ENCODE results near the gene CLEC6A.
A peak's percentile ranks its signal among the peaks of the same experiment; 100 is the strongest.
"Not testable (repeated sequence)": the region's sequence is repeated elsewhere in the genome, so short reads cannot be mapped to it uniquely, and the experiment has no call there.

CLEC6A gene

GRCh38 chr12:8493084-8493483 is 37.3 kb downstream of the CLEC6A start:
- Histone ChIP-seq H3K4me2 (ENCODE audit: low read length) (no peak overlapping the region), H3K27ac (ENCODE audit: low read depth, low read length, poor library complexity, severe bottlenecking) (no peak overlapping the region), H3K36me3 (ENCODE audit: insufficient read depth, low read length) (no peaks in the 10 kb centered on the region), H3K79me2 (ENCODE audit: insufficient read depth, low read length) (no peaks in the 10 kb centered on the region), H3F3A (ENCODE audit: insufficient read depth, low read length) (no peaks in the 10 kb centered on the region), H3K4me1 (ENCODE audit: insufficient read depth, low read length, severe bottlenecking) (peaks cover 18% of the 10 kb centered on the region), H3K9ac (ENCODE audit: low read length) (no peak overlapping the region), H2AFZ (ENCODE audit: low read length) (no peak overlapping the region), H3K27me3 (ENCODE audit: insufficient read depth, low read length) (no peaks in the 10 kb centered on the region), H4K20me1 (ENCODE audit: insufficient read depth, low read length) (no peaks in the 10 kb centered on the region), H3K9me3 (ENCODE audit: low read length) (no peaks in the 10 kb centered on the region), H3K9me2 (ENCODE audit: low read depth, low read length) (no peaks in the 10 kb centered on the region), H3K4me3 (ENCODE audit: low read depth, low read length, poor library complexity, severe bottlenecking) (no peak overlapping the region)
- TF ChIP-seq EZH2 (IDR thresholded peaks at IDR 0.05; ENCODE audit: borderline replicate concordance, low read length) (no peak), CTCF (IDR thresholded peaks at IDR 0.05; ENCODE audit: low read length) (no peak)

GRCh38 chr12:8495671-8496070 is 39.9 kb downstream of the CLEC6A start:
- H3F3A ChIP-seq (ENCODE audit: insufficient read depth, low read length); H3K36me3 ChIP-seq (ENCODE audit: insufficient read depth, low read length); H3K27me3 ChIP-seq (ENCODE audit: insufficient read depth, low read length); H4K20me1 ChIP-seq (ENCODE audit: insufficient read depth, low read length); H3K27ac ChIP-seq (ENCODE audit: low read depth, low read length, poor library complexity, severe bottlenecking); H3K9me2 ChIP-seq (ENCODE audit: low read depth, low read length); H3K79me2 ChIP-seq (ENCODE audit: insufficient read depth, low read length); H3K9ac ChIP-seq (ENCODE audit: low read length); H3K4me3 ChIP-seq (ENCODE audit: low read depth, low read length, poor library complexity, severe bottlenecking); H3K4me2 ChIP-seq (ENCODE audit: low read length); H3K9me3 ChIP-seq (ENCODE audit: low read length); H2AFZ ChIP-seq (ENCODE audit: low read length): not testable (repeated sequence)
- peaks cover 18% of the 10 kb centered on the region for H3K4me1 ChIP-seq (ENCODE audit: insufficient read depth, low read length, severe bottlenecking)

- not testable (repeated sequence) for H3K4me3 ChIP-seq (ENCODE audit: low read depth, low read length, poor library complexity, severe bottlenecking); H3K9me3 ChIP-seq (ENCODE audit: low read length); H3K4me2 ChIP-seq (ENCODE audit: low read length); H3K9ac ChIP-seq (ENCODE audit: low read length); H3K36me3 ChIP-seq (ENCODE audit: insufficient read depth, low read length); H2AFZ ChIP-seq (ENCODE audit: low read length); H3F3A ChIP-seq (ENCODE audit: insufficient read depth, low read length); H3K79me2 ChIP-seq (ENCODE audit: insufficient read depth, low read length); H4K20me1 ChIP-seq (ENCODE audit: insufficient read depth, low read length); H3K9me2 ChIP-seq (ENCODE audit: low read depth, low read length); H3K27me3 ChIP-seq (ENCODE audit: insufficient read depth, low read length); H3K27ac ChIP-seq (ENCODE audit: low read depth, low read length, poor library complexity, severe bottlenecking)
- H3K4me1 ChIP-seq (ENCODE audit: insufficient read depth, low read length, severe bottlenecking), result peaks cover 18% of the 10 kb centered on the region
Measured at GRCh38 chr12:8496074-8496473, 40.3 kb downstream of the CLEC6A start.

- no peaks in the 10 kb centered on the region for H4K20me1 ChIP-seq (ENCODE audit: insufficient read depth, low read length)
- H3K27me3 ChIP-seq (ENCODE audit: insufficient read depth, low read length), result no peaks in the 10 kb centered on the region
Measured at GRCh38 chr12:8499616-8500015, 43.9 kb downstream of the CLEC6A start.

More at GRCh38 chr12:8499616-8500015, 43.9 kb downstream of the CLEC6A start:
- Histone ChIP-seq H3K9ac (ENCODE audit: low read length) (no peak overlapping the region), H3K27ac (ENCODE audit: low read depth, low read length, poor library complexity, severe bottlenecking) (no peak overlapping the region), H3K36me3 (ENCODE audit: insufficient read depth, low read length) (no peaks in the 10 kb centered on the region), H3K9me3 (ENCODE audit: low read length) (no peaks in the 10 kb centered on the region), H3F3A (ENCODE audit: insufficient read depth, low read length) (no peaks in the 10 kb centered on the region), H2AFZ (ENCODE audit: low read length) (no peak overlapping the region), H3K79me2 (ENCODE audit: insufficient read depth, low read length) (no peaks in the 10 kb centered on the region), H3K4me2 (ENCODE audit: low read length) (no peak overlapping the region), H3K4me1 (ENCODE audit: insufficient read depth, low read length, severe bottlenecking) (peaks cover 18% of the 10 kb centered on the region), H3K4me3 (ENCODE audit: low read depth, low read length, poor library complexity, severe bottlenecking) (no peak overlapping the region), H3K9me2 (ENCODE audit: low read depth, low read length) (no peaks in the 10 kb centered on the region)
- peak; percentile 40; the same call in 1 of the 2 replicates for TF ChIP-seq CTCF (IDR thresholded peaks at IDR 0.05; ENCODE audit: low read length)
- TF ChIP-seq EZH2 (IDR thresholded peaks at IDR 0.05; ENCODE audit: borderline replicate concordance, low read length), result no peak
